DND-41 (cell line): ENCODE measurements around the gene SMCO2.

Source experiments
- ATAC-seq: fragments of 200-7000 bp; cut with Tn5 transposase; 3 replicates; pipeline ENCODE4 v1.9.1; 2021; ENCODE audit warnings: low read depth; ENCODE audit not compliant: insufficient read depth
- DNase-seq: peaks from one replicate; pipeline ENCODE4 v3.0.0-alpha.2; 2020
- H2AFZ ChIP-seq: 2 replicates; pipeline ENCODE4 v1.6.0; 2012; ENCODE audit warnings: low read depth, low read length
- H3K27ac ChIP-seq: 2 replicates; pipeline ENCODE4 v1.5.1; 2012; ENCODE audit warnings: low read length, inconsistent platforms
- H3K27me3 ChIP-seq: fragments of 200-600 bp; sonication (generic); 2 replicates; pipeline ENCODE4 v1.6.0; 2012; ENCODE audit warnings: low read length, mild to moderate bottlenecking, inconsistent platforms; ENCODE audit not compliant: insufficient read depth, poor library complexity
- H3K36me3 ChIP-seq: 2 replicates; pipeline ENCODE4 v1.5.1; 2012; ENCODE audit warnings: low read length, inconsistent platforms; ENCODE audit not compliant: insufficient read depth
- H3K4me1 ChIP-seq: 2 replicates; pipeline ENCODE4 v1.5.1; 2012; ENCODE audit warnings: mild to moderate bottlenecking, low read length; ENCODE audit not compliant: insufficient read depth
- H3K4me2 ChIP-seq: 2 replicates; pipeline ENCODE4 v1.6.0; 2012; ENCODE audit warnings: mild to moderate bottlenecking, moderate library complexity, low read length, inconsistent platforms; ENCODE audit not compliant: insufficient read depth
- H3K4me3 ChIP-seq, 2 experiments: fragments of 200-600 bp in 1 of 2; shearing (Covaris generic) in 1 of 2; 2 replicates each; pipeline ENCODE4 v1.5.1; 2012 to 2016; ENCODE audit warnings: inconsistent platforms in 2 of 2, low read length in 2 of 2, mild to moderate bottlenecking in 2 of 2, low read depth in 1 of 2, moderate library complexity in 1 of 2
- H3K79me2 ChIP-seq: 2 replicates; pipeline ENCODE4 v1.6.0; 2012; ENCODE audit warnings: low read length, inconsistent platforms; ENCODE audit not compliant: insufficient read depth
- H3K9ac ChIP-seq: 2 replicates; pipeline ENCODE4 v1.6.0; 2012; ENCODE audit warnings: low read depth, mild to moderate bottlenecking, inconsistent platforms, low read length, moderate library complexity
- H3K9me3 ChIP-seq: 2 replicates; pipeline ENCODE4 v1.5.1; 2012; ENCODE audit warnings: low read length, moderate library complexity, mild to moderate bottlenecking, inconsistent platforms; ENCODE audit not compliant: insufficient read depth, severe bottlenecking
- H4K20me1 ChIP-seq: 2 replicates; pipeline ENCODE4 v1.6.0; 2012; ENCODE audit warnings: low read length; ENCODE audit not compliant: insufficient read depth
- EZH2 ChIP-seq: IDR thresholded peaks from 3 replicates; pipeline ENCODE4 v1.6.1; 2012; ENCODE audit warnings: borderline replicate concordance, low read depth, mild to moderate bottlenecking, moderate library complexity, low read length, inconsistent platforms; ENCODE audit not compliant: severe bottlenecking
- TF ChIP-seq, protein P1 (sequence below): IDR thresholded peaks from 2 replicates; pipeline ENCODE4 v1.5.1; 2012; ENCODE audit warnings: borderline replicate concordance, low read length, moderate library complexity, mild to moderate bottlenecking; ENCODE audit not compliant: poor library complexity, severe bottlenecking; ENCODE audit errors: extremely low read depth

SMCO2 gene

DNA sequence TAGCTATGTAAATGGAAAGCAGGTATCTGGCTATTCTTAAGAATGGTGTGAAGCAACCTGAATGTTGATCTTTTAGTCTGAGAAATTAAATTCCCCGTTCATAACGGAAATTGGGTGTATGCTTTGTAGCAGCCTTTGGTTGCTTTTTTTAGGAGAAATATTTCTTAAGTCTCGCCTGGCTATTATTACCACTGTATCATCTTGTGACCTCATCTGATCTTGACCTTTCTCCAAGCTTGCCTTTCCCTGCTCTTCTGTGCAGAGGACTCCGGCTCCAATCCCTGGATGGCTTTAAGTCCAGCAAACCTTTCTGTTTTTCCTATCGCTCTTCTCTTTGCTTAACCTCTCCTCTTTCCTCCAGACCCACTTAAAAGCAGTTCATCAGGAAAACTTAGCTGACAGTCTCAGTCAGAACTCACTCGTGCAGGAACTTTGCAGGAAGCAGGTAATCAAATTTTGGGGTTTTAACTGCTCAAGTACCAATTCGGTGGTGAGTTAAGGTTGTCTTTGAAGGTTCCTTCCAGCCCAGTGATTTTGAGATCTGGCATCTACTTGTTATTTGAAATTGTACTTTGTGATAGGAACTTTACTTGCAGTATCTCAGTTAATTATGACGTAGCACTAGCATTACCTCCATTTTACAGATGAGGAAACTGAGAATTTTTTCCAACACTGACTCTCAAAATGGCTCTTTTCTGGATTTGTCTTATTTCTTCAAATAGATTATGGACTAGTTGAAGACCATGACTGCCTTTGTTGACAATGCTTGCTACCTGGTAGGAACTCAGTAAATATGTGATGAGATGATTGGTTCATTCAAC, 91.5 kb downstream of the SMCO2 start:
- Histone ChIP-seq H3K4me1 (peaks cover 27% of the 10 kb centered on the region), H3K27ac (no peak overlapping the region), H2AFZ (no peak overlapping the region), H3K27me3 (no peaks in the 10 kb centered on the region), H3K9ac (no peak overlapping the region), H3K9me3 (no peaks in the 10 kb centered on the region), H3K4me2 (no peak overlapping the region), H3K79me2 (no peaks in the 10 kb centered on the region), H3K36me3 (no peaks in the 10 kb centered on the region), H4K20me1 (no peaks in the 10 kb centered on the region), H3K4me3 (no peak overlapping the region)
- DNase-seq (no peak), ATAC-seq (no peak)
- TF ChIP-seq EZH2: no peak
- TF ChIP-seq, protein P1, sequence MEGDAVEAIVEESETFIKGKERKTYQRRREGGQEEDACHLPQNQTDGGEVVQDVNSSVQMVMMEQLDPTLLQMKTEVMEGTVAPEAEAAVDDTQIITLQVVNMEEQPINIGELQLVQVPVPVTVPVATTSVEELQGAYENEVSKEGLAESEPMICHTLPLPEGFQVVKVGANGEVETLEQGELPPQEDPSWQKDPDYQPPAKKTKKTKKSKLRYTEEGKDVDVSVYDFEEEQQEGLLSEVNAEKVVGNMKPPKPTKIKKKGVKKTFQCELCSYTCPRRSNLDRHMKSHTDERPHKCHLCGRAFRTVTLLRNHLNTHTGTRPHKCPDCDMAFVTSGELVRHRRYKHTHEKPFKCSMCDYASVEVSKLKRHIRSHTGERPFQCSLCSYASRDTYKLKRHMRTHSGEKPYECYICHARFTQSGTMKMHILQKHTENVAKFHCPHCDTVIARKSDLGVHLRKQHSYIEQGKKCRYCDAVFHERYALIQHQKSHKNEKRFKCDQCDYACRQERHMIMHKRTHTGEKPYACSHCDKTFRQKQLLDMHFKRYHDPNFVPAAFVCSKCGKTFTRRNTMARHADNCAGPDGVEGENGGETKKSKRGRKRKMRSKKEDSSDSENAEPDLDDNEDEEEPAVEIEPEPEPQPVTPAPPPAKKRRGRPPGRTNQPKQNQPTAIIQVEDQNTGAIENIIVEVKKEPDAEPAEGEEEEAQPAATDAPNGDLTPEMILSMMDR: no peak

DNA sequence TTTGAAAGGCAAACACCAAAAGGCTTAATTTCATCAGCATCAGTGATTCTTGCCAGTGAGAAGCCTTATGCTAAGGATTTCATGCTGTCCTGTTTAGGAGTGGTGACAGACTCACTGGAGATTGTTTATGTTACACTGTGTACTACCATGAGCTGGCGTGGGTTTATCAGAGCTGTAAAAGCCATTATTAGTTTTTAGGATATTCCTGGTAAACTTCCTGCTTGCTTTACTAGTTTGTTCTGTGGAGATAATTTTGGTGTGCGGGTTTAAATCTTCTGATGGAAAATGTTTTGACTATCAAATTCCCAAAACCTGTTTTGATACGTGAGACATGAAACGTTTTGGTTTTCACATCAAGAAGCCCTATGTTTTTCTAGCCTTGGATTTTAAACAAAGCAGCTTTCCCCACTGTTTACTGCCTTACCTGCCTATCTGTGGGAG, 92.7 kb downstream of the SMCO2 start:
- no peak overlapping the region for H2AFZ ChIP-seq
- no peak overlapping the region for H3K4me3 ChIP-seq
- no peaks in the 10 kb centered on the region for H4K20me1 ChIP-seq
- H3K9me3 ChIP-seq: no peaks in the 10 kb centered on the region
- H3K9ac ChIP-seq: no peak overlapping the region
- H3K27ac ChIP-seq: no peak overlapping the region
- H3K4me1 ChIP-seq: peaks cover 19% of the 10 kb centered on the region
- ATAC-seq (no peak), DNase-seq (no peak)
- H3K79me2 ChIP-seq: no peaks in the 10 kb centered on the region
- H3K36me3 ChIP-seq: no peaks in the 10 kb centered on the region
- no peak for TF ChIP-seq EZH2
- TF ChIP-seq, protein P1: no peak
- H3K4me2 ChIP-seq: no peak overlapping the region
- H3K27me3 ChIP-seq: no peaks in the 10 kb centered on the region

GRCh38 chr12:27541031-27541719, 94.6 kb downstream of the SMCO2 start:
- Histone ChIP-seq H3K9ac (no peak overlapping the region), H3K27me3 (no peaks in the 10 kb centered on the region), H3K36me3 (no peaks in the 10 kb centered on the region), H3K4me3 (no peak overlapping the region), H3K27ac (no peak overlapping the region), H3K9me3 (no peaks in the 10 kb centered on the region), H3K79me2 (no peaks in the 10 kb centered on the region), H3K4me1 (no peaks in the 10 kb centered on the region), H3K4me2 (no peak overlapping the region), H2AFZ (no peak overlapping the region), H4K20me1 (no peaks in the 10 kb centered on the region)
- no peak for ATAC-seq
- TF ChIP-seq, protein P1: no peak
- TF ChIP-seq EZH2: no peak
- DNase-seq: no peak
